ENCODE measurements around the gene ZCCHC2. TPM values are rescaled to one million over a fixed set of nuclear protein-coding genes. Genes with fewer than 3 reads are reported as not detected.

ZCCHC2 gene
- total RNA-seq, 6 experiments from 2014 or later = 4.6 to 7.1 (median 5.4) TPM

DNA sequence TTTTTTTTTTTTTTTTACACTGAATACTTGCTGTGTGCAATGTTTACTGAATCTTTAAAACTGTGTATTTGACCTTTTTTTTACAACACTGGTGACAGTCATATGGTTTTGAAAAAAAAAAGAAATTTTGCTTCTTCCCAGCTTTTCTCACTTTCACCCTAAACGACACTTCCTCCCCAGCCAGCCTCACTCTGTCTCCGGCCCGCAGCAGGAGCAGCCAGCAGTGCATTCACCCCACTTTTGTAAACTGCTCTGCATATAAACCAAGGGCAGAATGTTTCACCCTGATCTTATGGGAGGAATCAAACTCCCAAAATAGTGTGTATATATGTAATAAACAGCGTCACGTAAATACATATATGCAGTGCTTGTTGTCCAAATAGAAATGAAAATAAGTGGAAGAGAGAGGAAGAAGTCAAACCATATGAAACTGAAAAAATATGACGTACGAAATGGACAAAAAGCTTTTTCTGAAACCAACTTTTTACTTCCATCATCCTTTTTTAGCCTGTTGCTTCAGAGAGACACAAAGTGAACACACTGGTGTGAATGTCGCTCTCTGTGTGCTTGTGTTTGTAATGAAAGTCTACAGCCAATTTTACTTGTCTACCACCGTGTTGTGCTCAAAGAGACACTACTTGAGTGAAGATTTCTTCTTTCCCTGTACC, 54.2 kb downstream of the ZCCHC2 start:
- no peak for TF ChIP-seq CTCF (IDR thresholded peaks at IDR 0.05)
- peaks cover 2% of the 10 kb centered on the region; the same call in 1 of the 2 replicates for H3K27me3 Mint-ChIP-seq (ENCODE audit: insufficient read depth)
- peaks cover 10% of the 10 kb centered on the region for H3K36me3 Mint-ChIP-seq (ENCODE audit: low read depth)
- no peaks in the 10 kb centered on the region; the same call in 1 of the 2 replicates for H3K4me1 Mint-ChIP-seq (ENCODE audit: low read depth)
- H3K4me3 Mint-ChIP-seq = no peak overlapping the region
- no peak for DNase-seq
- no peaks in the 10 kb centered on the region for H3K9me3 Mint-ChIP-seq
- no peak overlapping the region for H3K27ac Mint-ChIP-seq

DNA sequence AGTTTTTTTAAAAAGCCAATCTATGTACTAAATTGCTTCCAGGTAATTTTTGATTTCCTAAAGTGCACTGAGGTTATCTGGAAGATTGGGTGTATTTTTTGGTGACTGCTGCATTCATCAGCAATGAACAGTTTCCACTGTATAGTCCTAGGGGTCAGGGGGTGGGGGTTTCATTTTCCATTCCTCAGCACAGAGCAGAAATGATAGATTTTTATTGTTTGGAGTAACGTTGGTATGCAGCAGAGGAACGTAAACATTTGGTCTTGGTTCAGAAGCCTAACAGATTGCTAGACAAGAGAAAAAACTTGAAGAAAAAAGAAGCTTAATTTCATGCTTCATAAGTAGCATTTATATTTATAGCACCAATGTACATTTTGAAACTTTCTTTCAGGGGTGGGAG, 54.9 kb downstream of the ZCCHC2 start:
- peaks cover 10% of the 10 kb centered on the region; the same call in 1 of the 2 replicates for H3K36me3 Mint-ChIP-seq (ENCODE audit: low read depth)
- no peak for DNase-seq
- TF ChIP-seq CTCF (IDR thresholded peaks at IDR 0.05) = no peak
- no peaks in the 10 kb centered on the region for H3K9me3 Mint-ChIP-seq
- H3K4me3 Mint-ChIP-seq = no peak overlapping the region
- H3K27me3 Mint-ChIP-seq (ENCODE audit: insufficient read depth) = peaks cover 2% of the 10 kb centered on the region; the same call in 1 of the 2 replicates
- H3K4me1 Mint-ChIP-seq (ENCODE audit: low read depth) = peaks cover 3% of the 10 kb centered on the region
- H3K27ac Mint-ChIP-seq = no peak overlapping the region

DNA sequence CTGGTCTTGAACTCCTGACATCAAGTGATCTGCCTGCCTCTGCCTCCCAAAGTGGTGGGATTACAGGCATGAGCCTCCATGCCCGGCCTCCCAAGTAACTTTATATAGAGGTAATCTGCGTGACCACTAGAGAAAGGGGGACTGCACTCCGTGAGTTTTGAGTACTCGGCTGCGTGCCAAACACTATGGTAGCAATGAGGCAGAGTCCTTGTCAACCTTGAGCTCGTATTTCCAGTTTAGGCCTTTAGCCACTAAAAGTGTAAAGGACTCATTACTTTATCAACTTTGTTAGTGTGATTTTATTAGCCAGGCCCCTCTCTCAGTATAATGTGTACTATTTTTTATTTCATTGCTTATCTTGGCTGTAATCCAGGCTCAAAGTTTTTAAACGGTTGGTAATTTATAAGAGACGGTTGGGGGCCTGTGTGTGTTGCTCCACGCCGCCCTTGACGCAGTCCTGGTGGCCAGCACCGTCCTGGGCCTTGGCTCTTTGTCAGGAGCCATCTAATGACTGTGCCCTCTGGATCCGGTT, 56.2 kb downstream of the ZCCHC2 start:
- peaks cover 2% of the 10 kb centered on the region; the same call in 1 of the 2 replicates for H3K27me3 Mint-ChIP-seq (ENCODE audit: insufficient read depth)
- no peaks in the 10 kb centered on the region for H3K9me3 Mint-ChIP-seq
- H3K27ac Mint-ChIP-seq = no peak overlapping the region
- H3K36me3 Mint-ChIP-seq (ENCODE audit: low read depth) = peaks cover 10% of the 10 kb centered on the region; the same call in 1 of the 2 replicates
- peaks cover 16% of the 10 kb centered on the region for H3K4me1 Mint-ChIP-seq (ENCODE audit: low read depth)
- no peak for DNase-seq
- H3K4me3 Mint-ChIP-seq = no peak overlapping the region
- no peak for TF ChIP-seq CTCF (IDR thresholded peaks at IDR 0.05)

GRCh38 chr18:62583376-62583775, 60.6 kb downstream of the ZCCHC2 start:
- Mint-ChIP-seq H3K27ac (no peak overlapping the region), H3K27me3 (ENCODE audit: insufficient read depth) (peaks cover 2% of the 10 kb centered on the region; the same call in 1 of the 2 replicates), H3K9me3 (no peaks in the 10 kb centered on the region), H3K36me3 (ENCODE audit: low read depth) (no peaks in the 10 kb centered on the region), H3K4me3 (no peak overlapping the region), H3K4me1 (ENCODE audit: low read depth) (peaks cover 32% of the 10 kb centered on the region)
- no peak for DNase-seq
- TF ChIP-seq CTCF (IDR thresholded peaks at IDR 0.05) = no peak

- H3K4me3 Mint-ChIP-seq = peak overlapping the region; percentile 67
- H3K27me3 Mint-ChIP-seq (ENCODE audit: insufficient read depth) = peaks cover 2% of the 10 kb centered on the region; the same call in 1 of the 2 replicates
- peak; percentile 94 for TF ChIP-seq CTCF (IDR thresholded peaks at IDR 0.05)
- no peaks in the 10 kb centered on the region for H3K9me3 Mint-ChIP-seq
- peaks cover 32% of the 10 kb centered on the region for H3K4me1 Mint-ChIP-seq (ENCODE audit: low read depth)
- H3K27ac Mint-ChIP-seq = no peak overlapping the region
- peak; percentile 84 for DNase-seq
- H3K36me3 Mint-ChIP-seq (ENCODE audit: low read depth) = no peaks in the 10 kb centered on the region
Observed at GRCh38 chr18:62584241-62585120, 61.7 kb downstream of the ZCCHC2 start.

Data from HFFc6 (cell line).